ENCODE measurements around the gene NPIPB2.
A peak's percentile ranks its signal among the peaks of the same experiment; 100 is the strongest.
"Not testable (repeated sequence)": the region's sequence is repeated elsewhere in the genome, so short reads cannot be mapped to it uniquely, and the experiment has no call there.

The NPIPB2 gene

DNA sequence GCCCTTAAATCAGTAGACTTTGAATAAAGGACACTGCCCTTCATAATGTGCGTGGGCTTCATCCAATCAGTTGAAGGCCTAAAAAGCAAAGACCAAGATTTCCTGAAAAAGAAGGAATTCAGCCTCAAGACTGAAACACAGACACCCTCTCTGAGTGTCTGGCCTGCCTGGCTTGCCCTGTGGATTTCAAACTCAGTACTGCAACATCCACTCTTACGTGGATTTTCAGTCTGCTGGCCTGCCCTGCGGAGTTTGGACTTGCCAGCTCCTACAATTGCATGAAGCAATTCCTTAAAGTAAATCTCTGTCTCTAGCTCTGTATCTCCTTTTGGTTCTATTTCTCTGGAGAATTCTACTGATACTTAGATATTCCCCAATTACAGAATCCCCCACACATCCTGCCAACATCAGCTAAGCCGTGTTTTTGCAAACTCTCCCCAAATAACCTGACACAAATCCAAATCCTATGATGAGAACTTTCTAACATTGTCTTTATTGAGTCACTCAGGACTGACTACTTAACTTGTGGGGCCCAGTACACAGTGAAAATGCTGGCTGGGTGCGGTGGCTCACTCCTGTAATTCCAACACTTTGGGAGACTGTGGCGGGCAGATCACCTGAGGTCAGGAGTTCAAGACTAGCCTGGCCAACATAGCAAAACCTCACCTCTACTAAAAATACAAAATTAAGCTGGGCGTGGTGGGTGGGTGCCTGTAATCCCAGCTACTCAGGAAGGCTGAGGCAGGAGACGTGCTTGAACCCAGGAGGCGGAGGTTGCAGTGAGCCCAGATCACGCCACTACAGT is 15.9 kb upstream of the NPIPB2 start:
- DNase-seq (ENCODE audit: low read depth) = no peak

- no peak for DNase-seq (ENCODE audit: low read depth)
Observed at GRCh38 chr16:11956558-11956957, 14.7 kb upstream of the NPIPB2 start.

DNA sequence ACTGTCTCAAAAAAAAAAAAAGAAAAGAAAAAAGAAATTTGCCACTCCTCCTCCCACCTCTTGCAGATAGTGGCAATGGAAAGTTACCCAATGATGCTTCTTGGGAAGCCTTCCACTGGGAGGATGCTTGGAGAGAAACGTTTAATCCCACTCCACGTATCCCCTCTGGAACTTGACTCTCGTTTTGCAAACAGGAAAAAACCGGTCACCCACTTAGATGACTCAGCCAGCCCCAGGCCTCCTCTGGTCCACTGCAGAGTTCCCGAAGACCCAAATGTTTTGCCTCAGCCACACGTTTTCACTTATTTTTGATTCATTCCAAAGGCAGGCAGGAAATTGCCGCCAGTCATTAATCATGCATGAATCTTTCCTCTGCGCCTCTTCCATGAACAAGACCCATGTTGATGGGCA is 13.9 kb upstream of the NPIPB2 start:
- no peak for DNase-seq (ENCODE audit: low read depth)

GRCh38 chr16:11953576-11953975 is 11.7 kb upstream of the NPIPB2 start:
- not testable (repeated sequence) for DNase-seq (ENCODE audit: low read depth)

DNA sequence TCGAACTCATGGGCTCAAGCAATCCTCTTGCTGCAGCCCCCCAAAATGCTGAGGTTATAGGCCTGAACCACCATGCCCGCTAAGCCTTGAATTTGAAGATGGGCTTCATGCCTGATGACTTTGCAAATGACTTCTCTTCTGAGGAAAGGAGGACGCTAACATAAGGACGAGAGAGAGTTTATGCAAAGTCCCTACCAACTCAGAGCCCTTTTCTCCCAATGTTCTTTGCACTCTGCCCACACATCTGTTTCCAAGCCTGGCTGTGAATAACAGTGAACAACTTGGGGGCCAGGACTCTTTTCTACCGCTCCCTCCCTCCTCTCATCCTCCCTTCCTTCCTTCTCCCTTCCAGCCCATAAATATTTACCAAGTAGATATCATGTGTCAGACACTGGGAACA is 8.5 kb upstream of the NPIPB2 start:
- no peak for DNase-seq (ENCODE audit: low read depth)

DNA sequence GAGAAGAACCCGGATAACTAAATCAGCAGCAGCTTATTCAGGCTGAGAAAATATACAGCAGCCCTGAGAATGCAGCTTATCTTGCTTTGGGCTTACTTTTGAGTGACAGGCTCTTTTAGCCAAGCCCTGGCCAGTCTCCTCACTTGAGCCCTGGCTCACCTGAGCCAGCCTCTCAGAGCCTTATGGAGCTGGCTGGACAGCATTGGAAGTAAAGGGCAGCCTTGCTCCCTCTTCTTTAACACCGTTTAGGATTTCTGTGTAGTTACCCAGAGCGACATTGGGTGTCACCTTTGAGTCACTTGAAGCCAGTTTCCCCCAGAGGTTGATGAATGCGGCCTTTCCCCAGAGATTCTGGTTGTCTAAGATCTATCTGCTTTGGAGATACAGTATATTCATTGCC is 7.7 kb upstream of the NPIPB2 start:
- no peak for DNase-seq (ENCODE audit: low read depth)

GRCh38 chr16:11948819-11949218 is 7.0 kb upstream of the NPIPB2 start:
- no peak for DNase-seq (ENCODE audit: low read depth)

- no peak for DNase-seq (ENCODE audit: low read depth)
Observed at GRCh38 chr16:11946433-11946832, 4.6 kb upstream of the NPIPB2 start.

DNA sequence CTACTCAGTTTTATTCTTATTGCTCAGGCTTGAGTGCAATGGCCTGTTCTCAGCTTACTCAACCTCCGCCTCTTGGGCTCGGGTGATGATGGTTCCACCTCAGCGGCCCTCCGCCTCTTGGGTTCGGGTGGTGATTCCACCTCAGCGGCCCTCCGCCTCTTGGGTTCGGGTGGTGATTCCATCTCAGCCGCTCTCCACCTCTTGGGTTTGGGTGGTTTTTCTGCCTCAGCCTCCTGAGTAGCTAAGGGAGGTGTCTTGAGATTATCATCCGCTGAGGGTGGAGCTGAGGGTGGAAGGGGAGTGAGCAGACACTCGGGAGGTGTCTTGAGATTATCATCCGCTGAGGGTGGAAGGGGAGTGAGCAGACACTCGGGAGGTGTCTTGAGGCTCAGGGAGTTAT is 14.5 kb downstream of the NPIPB2 start:
- not testable (repeated sequence) for DNase-seq (ENCODE audit: low read depth)

- not testable (repeated sequence) for DNase-seq (ENCODE audit: low read depth)
Observed at GRCh38 chr16:11924046-11924445, 17.8 kb downstream of the NPIPB2 start.

DNA sequence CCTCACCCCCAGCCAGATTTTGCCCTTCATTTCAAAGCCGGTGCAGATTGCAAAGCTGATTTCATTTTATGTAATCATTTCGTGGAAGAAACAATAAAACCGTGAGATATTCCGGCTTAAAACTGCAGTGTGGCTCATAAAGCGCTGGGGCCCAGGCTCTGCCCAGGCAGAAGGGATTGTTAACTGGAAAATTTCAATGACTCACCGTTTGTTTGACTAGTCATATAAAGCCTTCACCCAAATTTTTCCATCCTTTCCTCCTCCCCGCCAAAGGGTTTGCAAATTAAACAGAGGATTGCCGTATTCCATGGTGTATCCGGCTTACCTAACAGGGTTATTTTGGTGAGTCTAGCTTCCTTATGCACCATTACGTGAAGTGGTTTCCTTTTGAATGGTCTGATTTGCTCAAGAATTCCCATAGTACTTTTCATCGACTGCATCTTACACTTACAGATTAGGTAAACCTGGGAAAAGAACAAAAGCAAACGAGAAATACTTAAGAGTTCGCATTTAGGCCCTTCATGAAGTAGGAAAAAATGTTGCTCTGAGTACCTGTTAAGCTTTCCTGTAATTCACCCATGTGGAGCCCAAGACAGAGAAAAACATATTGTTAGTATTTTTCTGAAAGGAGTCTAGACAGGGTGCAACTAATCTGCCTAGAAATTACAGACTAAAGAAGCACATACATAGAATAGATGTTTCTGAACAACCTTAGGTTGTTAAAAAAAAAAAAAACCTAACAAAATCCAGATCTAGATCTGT is 25.1 kb downstream of the NPIPB2 start:
- no peak for DNase-seq (ENCODE audit: low read depth)

- DNase-seq (ENCODE audit: low read depth) = peak; percentile 97
Observed at GRCh38 chr16:11915644-11916523, 26.0 kb downstream of the NPIPB2 start, which contains the start of gene GSPT1. TSS of gene GSPT1 (minus strand) at chr16:11915956. CDS start at chr16:11915720, 236 bp downstream.

GRCh38 chr16:11915114-11915643 is 26.7 kb downstream of the NPIPB2 start:
- DNase-seq (ENCODE audit: low read depth) = no peak

DNA sequence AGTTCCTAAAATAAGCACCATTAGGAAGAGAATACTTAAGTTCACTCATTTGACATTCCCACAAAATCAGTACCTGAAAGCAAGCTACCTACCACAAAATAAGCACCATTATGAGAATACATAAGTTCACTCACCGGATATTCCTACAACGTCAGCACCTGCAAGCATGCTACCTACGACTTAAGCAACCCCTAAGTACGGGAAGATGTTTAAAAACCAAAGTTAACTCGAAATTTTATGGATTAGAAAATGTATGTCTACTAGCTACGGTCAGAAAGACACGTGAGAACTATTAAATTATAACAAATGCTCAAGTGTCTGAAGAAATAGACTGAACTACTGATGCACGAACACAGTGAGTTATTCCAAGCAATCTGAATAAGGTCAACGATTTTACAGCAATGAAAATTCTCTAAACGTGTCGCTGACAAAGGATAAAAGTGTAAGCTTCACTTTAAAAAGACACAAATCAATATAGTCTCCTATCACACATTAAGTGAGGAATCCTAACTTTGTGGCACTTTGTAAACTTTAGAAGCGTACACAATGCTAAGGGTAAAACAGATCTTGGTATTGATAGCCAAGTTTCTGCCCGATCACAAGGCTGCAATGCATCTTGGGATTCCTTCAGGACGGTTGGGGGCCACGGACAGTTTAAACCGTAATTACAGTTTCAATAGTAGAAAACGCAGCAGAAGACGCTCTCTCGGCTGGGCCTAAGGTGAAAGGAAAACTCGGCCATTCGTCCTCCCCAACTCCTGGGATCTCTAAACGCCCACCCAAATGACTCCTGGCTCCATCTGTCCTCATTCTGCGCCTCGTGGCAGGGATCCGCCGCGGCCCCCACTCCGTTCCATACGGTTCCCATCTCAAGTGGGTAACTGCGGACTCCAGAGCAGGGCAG is 27.4 kb downstream of the NPIPB2 start:
- DNase-seq (ENCODE audit: low read depth) = no peak

- no peak for DNase-seq (ENCODE audit: low read depth)
Observed at GRCh38 chr16:11913425-11914079, 28.3 kb downstream of the NPIPB2 start.

DNA sequence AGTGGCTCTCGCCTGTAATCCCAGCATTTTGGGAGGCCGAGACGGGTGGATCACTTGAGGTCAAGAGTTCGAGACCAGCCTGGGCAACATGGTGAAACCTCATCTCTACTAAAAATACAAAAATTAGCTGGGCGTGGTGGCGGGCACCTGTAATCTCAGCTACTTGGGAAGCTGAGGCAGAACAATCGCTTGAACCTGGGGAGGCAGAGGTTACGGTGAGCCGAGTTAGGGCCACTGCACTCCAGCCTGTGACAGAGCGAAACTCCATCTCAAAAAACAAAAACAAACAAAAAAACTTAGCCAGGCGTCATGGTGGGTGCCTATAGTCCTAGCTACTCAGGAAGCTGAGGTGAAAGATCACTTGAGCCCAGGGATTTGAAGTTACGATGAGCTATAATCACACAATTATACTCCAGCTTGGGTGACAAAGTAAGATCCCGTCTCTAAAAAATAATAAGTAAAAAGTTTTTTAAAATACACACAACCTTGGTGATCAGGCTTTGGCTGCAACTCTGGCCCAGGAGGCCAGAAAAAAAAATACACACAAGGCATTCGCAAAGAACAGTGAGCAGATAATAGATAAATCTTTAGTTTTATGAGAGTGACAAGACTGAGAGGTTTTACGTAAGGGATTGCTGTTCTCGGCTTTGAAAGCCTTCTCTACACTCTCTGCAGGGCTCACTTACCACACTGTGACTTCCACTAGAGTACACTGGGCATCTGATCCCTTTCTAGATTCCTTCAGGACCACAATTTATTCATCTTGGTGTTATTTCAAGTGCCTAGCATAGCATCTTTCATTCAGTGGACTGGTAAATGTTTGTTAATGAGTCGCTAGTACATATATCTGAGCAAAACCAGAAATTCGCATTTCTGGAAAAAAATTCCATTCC is 31.9 kb downstream of the NPIPB2 start:
- no peak for DNase-seq (ENCODE audit: low read depth)

DNA sequence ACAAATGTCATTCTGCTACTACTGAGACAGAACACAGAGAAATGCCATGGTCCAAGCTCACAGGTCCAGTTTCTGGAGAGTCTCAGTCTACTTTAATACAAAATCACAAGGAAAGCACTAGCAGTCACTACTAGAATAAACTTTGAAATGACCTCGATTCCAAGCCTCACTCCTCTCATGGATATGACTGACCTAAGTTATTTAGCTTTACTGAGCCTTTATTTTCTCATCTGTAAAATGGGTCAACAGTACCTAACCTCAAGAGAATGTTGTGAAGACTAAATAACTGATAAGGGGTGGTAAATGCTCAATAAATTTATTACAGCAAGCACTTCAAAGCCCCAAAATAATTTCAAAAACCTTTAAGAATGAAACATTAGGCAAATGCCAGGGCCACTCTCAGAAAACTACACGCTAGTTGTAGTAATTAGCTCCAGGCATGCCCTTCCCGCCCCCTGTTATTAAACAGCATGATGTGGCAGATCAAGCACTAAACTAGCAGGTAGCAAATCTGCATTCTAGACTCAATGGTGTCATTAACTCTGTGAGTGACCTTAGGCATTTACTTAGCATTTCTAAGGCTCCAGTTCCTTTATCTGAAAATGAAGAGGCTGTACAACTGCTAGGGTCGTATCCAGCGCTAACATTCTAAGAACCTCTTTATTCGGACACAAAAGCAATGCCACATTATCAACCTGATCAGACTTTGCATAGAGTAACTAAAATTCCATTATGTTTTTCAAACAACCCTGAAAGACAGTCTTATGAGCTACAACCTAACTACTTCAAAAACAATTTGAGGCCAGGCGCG is 34.5 kb downstream of the NPIPB2 start:
- no peak for DNase-seq (ENCODE audit: low read depth)

- DNase-seq (ENCODE audit: low read depth) = no peak
Observed at GRCh38 chr16:11903906-11904305, 37.9 kb downstream of the NPIPB2 start.

GRCh38 chr16:11901091-11901490 is 40.8 kb downstream of the NPIPB2 start:
- DNase-seq (ENCODE audit: low read depth) = no peak
